HG02840 (cell line): Measurements from ENCODE around the gene RAD51C.
"Not testable (repeated sequence)": the region's sequence is repeated elsewhere in the genome, so short reads cannot be mapped to it uniquely, and the experiment has no call there.

Experiments used
- ATAC-seq: cut with Tn5 transposase; IDR thresholded peaks from one replicate; pipeline ENCODE4 v1.9.1; 2021; ENCODE audit warnings: mild to moderate bottlenecking, moderate library complexity, moderate number of reproducible peaks; ENCODE audit not compliant: unreplicated experiment, low FRiP score

Gene RAD51C

GRCh38 chr17:58730937-58731336 is 38.5 kb downstream of the RAD51C start:
- ATAC-seq, result no peak

GRCh38 chr17:58734040-58734439 is 41.6 kb downstream of the RAD51C start:
- ATAC-seq, result no peak

- ATAC-seq, result no peak
Observed at GRCh38 chr17:58734811-58735210, 42.4 kb downstream of the RAD51C start.

- ATAC-seq, result no peak
Observed at GRCh38 chr17:58741121-58741625, 48.8 kb downstream of the RAD51C start.

- no peak for ATAC-seq
Observed at GRCh38 chr17:58747674-58748073, 55.3 kb downstream of the RAD51C start.

GRCh38 chr17:58749627-58750026 is 57.2 kb downstream of the RAD51C start:
- not testable (repeated sequence) for ATAC-seq

GRCh38 chr17:58753026-58753425 is 60.6 kb downstream of the RAD51C start:
- ATAC-seq, result no peak

GRCh38 chr17:58755269-58755576 is 62.8 kb downstream of the RAD51C start:
- no peak for ATAC-seq

- ATAC-seq, result no peak
Observed at GRCh38 chr17:58755577-58756245, 63.3 kb downstream of the RAD51C start, which contains the start of gene PPM1E. Gene PPM1E, plus strand, starts transcription at chr17:58755854.

- ATAC-seq, result no peak
Observed at GRCh38 chr17:58756246-58757161, 64.1 kb downstream of the RAD51C start.

- ATAC-seq, result no peak
Observed at GRCh38 chr17:58757162-58757613, 64.8 kb downstream of the RAD51C start.

- ATAC-seq, result no peak
Observed at GRCh38 chr17:58758890-58759289, 66.5 kb downstream of the RAD51C start.

- ATAC-seq, result no peak
Observed at GRCh38 chr17:58759522-58759921, 67.1 kb downstream of the RAD51C start.

- no peak for ATAC-seq
Observed at GRCh38 chr17:58760248-58760647, 67.8 kb downstream of the RAD51C start.

GRCh38 chr17:58763263-58763662 is 70.9 kb downstream of the RAD51C start:
- ATAC-seq, result no peak

GRCh38 chr17:58764373-58764772 is 72.0 kb downstream of the RAD51C start:
- no peak for ATAC-seq

- ATAC-seq, result not testable (repeated sequence)
Observed at GRCh38 chr17:58778482-58778881, 86.1 kb downstream of the RAD51C start.

- no peak for ATAC-seq
Observed at GRCh38 chr17:58779446-58779845, 87.0 kb downstream of the RAD51C start.

- ATAC-seq, result no peak
Observed at GRCh38 chr17:58783380-58783779, 91.0 kb downstream of the RAD51C start.

GRCh38 chr17:58785097-58785496 is 92.7 kb downstream of the RAD51C start:
- ATAC-seq, result no peak
